ENCODE data around the gene MYG1.

GRCh38 chr12:53343969-53344368 is 44.5 kb downstream of the MYG1 start:
- TF ChIP-seq, protein P1, sequence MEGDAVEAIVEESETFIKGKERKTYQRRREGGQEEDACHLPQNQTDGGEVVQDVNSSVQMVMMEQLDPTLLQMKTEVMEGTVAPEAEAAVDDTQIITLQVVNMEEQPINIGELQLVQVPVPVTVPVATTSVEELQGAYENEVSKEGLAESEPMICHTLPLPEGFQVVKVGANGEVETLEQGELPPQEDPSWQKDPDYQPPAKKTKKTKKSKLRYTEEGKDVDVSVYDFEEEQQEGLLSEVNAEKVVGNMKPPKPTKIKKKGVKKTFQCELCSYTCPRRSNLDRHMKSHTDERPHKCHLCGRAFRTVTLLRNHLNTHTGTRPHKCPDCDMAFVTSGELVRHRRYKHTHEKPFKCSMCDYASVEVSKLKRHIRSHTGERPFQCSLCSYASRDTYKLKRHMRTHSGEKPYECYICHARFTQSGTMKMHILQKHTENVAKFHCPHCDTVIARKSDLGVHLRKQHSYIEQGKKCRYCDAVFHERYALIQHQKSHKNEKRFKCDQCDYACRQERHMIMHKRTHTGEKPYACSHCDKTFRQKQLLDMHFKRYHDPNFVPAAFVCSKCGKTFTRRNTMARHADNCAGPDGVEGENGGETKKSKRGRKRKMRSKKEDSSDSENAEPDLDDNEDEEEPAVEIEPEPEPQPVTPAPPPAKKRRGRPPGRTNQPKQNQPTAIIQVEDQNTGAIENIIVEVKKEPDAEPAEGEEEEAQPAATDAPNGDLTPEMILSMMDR (IDR thresholded peaks at IDR 0.05): no peak
- TF ChIP-seq POLR2A (IDR thresholded peaks at IDR 0.05): no peak

All from Peyer's patch (tissue), 4 donors.